Ovary (tissue), 9 donors: ENCODE measurements around the gene ROS1. TPM values are rescaled to one million over a fixed set of nuclear protein-coding genes. Genes with fewer than 3 reads are reported as not detected.

Experiments
- DNase-seq, 5 donors: peaks; one replicate each; pipeline ENCODE4 v3.0.0-alpha.2; 2019 to 2020
- H3K27ac ChIP-seq, 2 donors: fragments of 200-600 bp; one replicate each; pipeline versions ENCODE4 v1.5.1 to v1.8.0; 2019 to 2022
- H3K27me3 ChIP-seq: fragments of 200-600 bp; one replicate; pipeline ENCODE4 v1.8.0; 2022
- H3K36me3 ChIP-seq: fragments of 200-600 bp; sonication (generic); one replicate; pipeline ENCODE4 v1.5.1; 2019
- H3K4me1 ChIP-seq: one replicate; pipeline ENCODE4 v1.8.1; 2013; ENCODE audit warnings: mild to moderate bottlenecking, moderate library complexity; ENCODE audit not compliant: insufficient read depth
- H3K4me3 ChIP-seq: fragments of 200-600 bp; sonication (generic); one replicate; pipeline ENCODE4 v1.5.1; 2017
- H3K9me3 ChIP-seq, 2 donors: fragments of 200-600 bp in 1 of 2; sonication (generic) in 1 of 2; one replicate each; pipeline versions ENCODE4 v1.5.1 to v1.8.1; 2013 to 2019; ENCODE audit warnings: mild to moderate bottlenecking in 1 of 2, moderate library complexity in 1 of 2
- CTCF ChIP-seq, 3 donors: fragments of 450-650 bp in 2 of 3; fragments of 200-600 bp in 1 of 3; IDR thresholded peaks; one replicate each; pipeline versions ENCODE4 v1.5.1 to v1.8.0; 2016 to 2022; ENCODE audit warnings: antibody characterized with exemption in 3 of 3, mild to moderate bottlenecking in 1 of 3
- EP300 ChIP-seq: sonication (generic); formaldehyde crosslinking; IDR thresholded peaks from one replicate; pipeline ENCODE4 v1.6.1; 2017; ENCODE audit warnings: antibody characterized with exemption
- POLR2A ChIP-seq: fragments of 450-650 bp; IDR thresholded peaks from one replicate; pipeline ENCODE4 v1.6.1; 2017; ENCODE audit warnings: antibody characterized with exemption, mild to moderate bottlenecking, moderate library complexity
- WGBS, 3 donors: extraction: QIAGEN DNeasy Blood & Tissue Kit in 1 of 3; methylation state at CpG; one replicate each; pipeline versions ENCODE4 v1.1.5 to v1.1.7; 2013 to 2017; 5-methylcytosine and 5-hydroxymethylcytosine counted together
- intact Hi-C, 4 donors: fragments of 100-400 bp; cut with DNase I; formaldehyde crosslinking; loops; one replicate each; pipeline versions ENCODE4 v1.11.0 to v1.15.1; 2022 to 2023
- polyA plus RNA-seq, 2 donors: library from polyadenylated mRNA; stranded (reverse); fragments of 200-250 nt in 1 of 2; fragments of 350-450 nt in 1 of 2; fragmentation: Illumina TruSeq in 1 of 2; extraction: RNeasy Lipid Tissue Mini Kit (QIAGEN cat#74804) in 1 of 2; gene quantifications; one replicate each; pipeline ENCODE4 v1.2.3, GENCODE V29; 2013 to 2014
- total RNA-seq, 7 donors: library from RNA; depleted of rRNA in 2 of 7; stranded (reverse); fragments of >200 nt in 2 of 7; fragmentation: NEBNext Ultra II Directional in 3 of 7; extraction: Animal tissue kit (Norgen Biotek cat#: 25700) in 3 of 7; gene quantifications; one replicate each; pipeline versions ENCODE4 v1.1.0 to v1.2.4, GENCODE V29; 2016 to 2023
- donor health status: DM: no; HTN: no; CAD: no; lungs with moderate emphysema.
- donor health status: DM: no; HTN: no; CAD: no.
- donor health status: Bipolar disorder and iron deficiency.
- donor health status: DM: yes; HTN: yes; CAD: no.
- donor health status: DM: no; HTN: no; CAD: no.
- donor health status: DM: yes; HTN: yes; CAD: no.

ROS1 gene
- total and polyA plus RNA-seq, 9 donors, result under 0.01 to 0.62 (median 0.14) TPM; not detected in 5

GRCh38 chr6:117432273-117432672, 6.5 kb upstream of the ROS1 start:
- no peak for DNase-seq
- H3K4me3 ChIP-seq, result no peak overlapping the region
- intact Hi-C loops, result no loop called here
- no peaks in the 10 kb centered on the region for H3K9me3 ChIP-seq
- TF ChIP-seq POLR2A (no peak), EP300 (no peak), CTCF (IDR thresholded peaks at IDR 0.05) (no peak)
- H3K27ac ChIP-seq, result no peak overlapping the region
- H3K36me3 ChIP-seq, result no peaks in the 10 kb centered on the region
- WGBS, 3 donors, result 77 to 82% (median 80%) methylated on average over 1 of the region's 1 CpG
- no peaks in the 10 kb centered on the region for H3K4me1 ChIP-seq
- H3K27me3 ChIP-seq, result no peaks in the 10 kb centered on the region

- no peaks in the 10 kb centered on the region for H3K9me3 ChIP-seq
- intact Hi-C loops, result no loop called here
- no peak overlapping the region for H3K4me3 ChIP-seq
- no peaks in the 10 kb centered on the region for H3K36me3 ChIP-seq
- no peaks in the 10 kb centered on the region for H3K27me3 ChIP-seq
- no peak overlapping the region for H3K27ac ChIP-seq
- 51 to 67% (median 63%) methylated on average over 3 of the region's 3 CpGs for WGBS, 3 donors
- DNase-seq, result no peak
- H3K4me1 ChIP-seq, result no peaks in the 10 kb centered on the region
- no peak for TF ChIP-seq CTCF (IDR thresholded peaks at IDR 0.05)
- TF ChIP-seq EP300, result no peak
- TF ChIP-seq POLR2A, result no peak
Measured at GRCh38 chr6:117423754-117424153, 2.0 kb downstream of the ROS1 start.

GRCh38 chr6:117418320-117418719, 7.4 kb downstream of the ROS1 start:
- Histone ChIP-seq H3K4me3 (no peak overlapping the region), H3K27ac (no peak overlapping the region), H3K4me1 (no peaks in the 10 kb centered on the region), H3K9me3 (no peaks in the 10 kb centered on the region), H3K36me3 (no peaks in the 10 kb centered on the region), H3K27me3 (no peaks in the 10 kb centered on the region)
- intact Hi-C loops, result no loop called here
- 32 to 41% (median 33%) methylated on average over 4 of the region's 4 CpGs for WGBS, 3 donors
- no peak for TF ChIP-seq POLR2A
- TF ChIP-seq CTCF (IDR thresholded peaks at IDR 0.05), result no peak
- TF ChIP-seq EP300, result no peak
- no peak for DNase-seq

GRCh38 chr6:117417851-117418250, 7.9 kb downstream of the ROS1 start:
- Histone ChIP-seq H3K4me3 (no peak overlapping the region), H3K4me1 (no peaks in the 10 kb centered on the region), H3K9me3 (no peaks in the 10 kb centered on the region), H3K27ac (no peak overlapping the region), H3K27me3 (no peaks in the 10 kb centered on the region), H3K36me3 (no peaks in the 10 kb centered on the region)
- DNase-seq, result no peak
- TF ChIP-seq CTCF (IDR thresholded peaks at IDR 0.05), result no peak
- no peak for TF ChIP-seq EP300
- TF ChIP-seq POLR2A, result no peak
- WGBS, 3 donors, result 83 to 91% (median 88%) methylated on average over 1 of the region's 1 CpG
- intact Hi-C loops, result no loop called here

GRCh38 chr6:117414770-117415169, 11.0 kb downstream of the ROS1 start:
- no peak for DNase-seq
- Histone ChIP-seq H3K36me3 (no peaks in the 10 kb centered on the region), H3K4me1 (no peaks in the 10 kb centered on the region), H3K4me3 (no peak overlapping the region), H3K9me3 (no peaks in the 10 kb centered on the region), H3K27ac (no peak overlapping the region), H3K27me3 (no peaks in the 10 kb centered on the region)
- intact Hi-C loops, result no loop called here
- no peak for TF ChIP-seq EP300
- TF ChIP-seq CTCF (IDR thresholded peaks at IDR 0.05), result no peak
